Stimulated activated CD4-positive, alpha-beta T cell treated with anti-CD3 and anti-CD28 coated beads, TNF-alpha, amount 100 ng/mL, for 48 hours (primary cell): ENCODE measurements around the gene PTPRM.

Source experiments
- DNase-seq, 3 donors: peaks; one replicate each; pipeline ENCODE4 v3.0.0-alpha.2; 2020; ENCODE audit warnings: low read depth in 3 of 3

Gene PTPRM

GRCh38 chr18:8283891-8284585, 716.9 kb downstream of the PTPRM start:
- DNase-seq = no peak

GRCh38 chr18:8286303-8286702, 719.2 kb downstream of the PTPRM start:
- no peak for DNase-seq

GRCh38 chr18:8287196-8287885, 720.2 kb downstream of the PTPRM start:
- DNase-seq = no peak

GRCh38 chr18:8288472-8289195, 721.5 kb downstream of the PTPRM start:
- no peak for DNase-seq

GRCh38 chr18:8290435-8290834, 723.3 kb downstream of the PTPRM start:
- no peak for DNase-seq

GRCh38 chr18:8290913-8291312, 723.8 kb downstream of the PTPRM start:
- DNase-seq = no peak

GRCh38 chr18:8293184-8293583, 726.1 kb downstream of the PTPRM start:
- DNase-seq = no peak

GRCh38 chr18:8296886-8297616, 729.9 kb downstream of the PTPRM start:
- no peak for DNase-seq

- DNase-seq = no peak
Measured at GRCh38 chr18:8298186-8298585, 731.1 kb downstream of the PTPRM start.

- DNase-seq = no peak
Measured at GRCh38 chr18:8299054-8299980, 732.2 kb downstream of the PTPRM start.

- no peak for DNase-seq
Measured at GRCh38 chr18:8300751-8301410, 733.8 kb downstream of the PTPRM start.

GRCh38 chr18:8301427-8302172, 734.5 kb downstream of the PTPRM start:
- DNase-seq = no peak

- no peak for DNase-seq
Measured at GRCh38 chr18:8303151-8303755, 736.1 kb downstream of the PTPRM start.

GRCh38 chr18:8307960-8308359, 740.8 kb downstream of the PTPRM start:
- no peak for DNase-seq

GRCh38 chr18:8313043-8313442, 745.9 kb downstream of the PTPRM start:
- DNase-seq = no peak

- no peak for DNase-seq
Measured at GRCh38 chr18:8314124-8314523, 747.0 kb downstream of the PTPRM start.

- no peak for DNase-seq
Measured at GRCh38 chr18:8319798-8320489, 752.8 kb downstream of the PTPRM start.

GRCh38 chr18:8322486-8322885, 755.4 kb downstream of the PTPRM start:
- DNase-seq = no peak
